HL-60 (cell line): ENCODE results near the gene RDH8.

Experiments
- DNase-seq, 2 experiments: peaks; one replicate each; pipeline ENCODE4 v3.0.0-alpha.2; 2010 to 2020; ENCODE audit warnings: low read depth in 1 of 2, low spot score in 1 of 2
- H3K27ac ChIP-seq: fragments of 250-450 bp; sonication (Bioruptor Pico); replicated peaks from 2 replicates; pipeline ENCODE4 v1.5.1; 2020; ENCODE audit warnings: mild to moderate bottlenecking, moderate library complexity
- H3K27me3 ChIP-seq: fragments of 250-450 bp; sonication (Bioruptor Pico); 2 replicates; pipeline ENCODE4 v1.5.1; 2021; ENCODE audit warnings: mild to moderate bottlenecking, moderate library complexity; ENCODE audit not compliant: insufficient read depth, poor library complexity, severe bottlenecking
- H3K4me3 ChIP-seq: replicated peaks from 2 replicates; pipeline ENCODE4 v1.5.1; 2011; ENCODE audit warnings: mild to moderate bottlenecking, control low read depth, low read length; ENCODE audit not compliant: insufficient read depth
- GABPA ChIP-seq: IDR thresholded peaks from 2 replicates; pipeline ENCODE4 v1.6.1; 2012; ENCODE audit warnings: low read depth
- POLR2AphosphoS5 ChIP-seq: IDR thresholded peaks from 2 replicates; pipeline ENCODE4 v1.6.1; 2012; ENCODE audit warnings: low read depth
- SPI1 ChIP-seq: IDR thresholded peaks from 2 replicates; pipeline ENCODE4 v1.6.1; 2012; ENCODE audit warnings: low read depth, mild to moderate bottlenecking, borderline replicate concordance
- TF ChIP-seq, protein P1 (sequence below): IDR thresholded peaks from one replicate; pipeline ENCODE4 v1.5.1; 2011; ENCODE audit warnings: low read length, control low read depth, inconsistent platforms; ENCODE audit not compliant: insufficient read depth
- TF ChIP-seq, protein P2 (sequence below): IDR thresholded peaks from 2 replicates; pipeline ENCODE4 v1.6.1; 2012; ENCODE audit warnings: low read depth; ENCODE audit not compliant: insufficient replicate concordance

The RDH8 gene

DNA sequence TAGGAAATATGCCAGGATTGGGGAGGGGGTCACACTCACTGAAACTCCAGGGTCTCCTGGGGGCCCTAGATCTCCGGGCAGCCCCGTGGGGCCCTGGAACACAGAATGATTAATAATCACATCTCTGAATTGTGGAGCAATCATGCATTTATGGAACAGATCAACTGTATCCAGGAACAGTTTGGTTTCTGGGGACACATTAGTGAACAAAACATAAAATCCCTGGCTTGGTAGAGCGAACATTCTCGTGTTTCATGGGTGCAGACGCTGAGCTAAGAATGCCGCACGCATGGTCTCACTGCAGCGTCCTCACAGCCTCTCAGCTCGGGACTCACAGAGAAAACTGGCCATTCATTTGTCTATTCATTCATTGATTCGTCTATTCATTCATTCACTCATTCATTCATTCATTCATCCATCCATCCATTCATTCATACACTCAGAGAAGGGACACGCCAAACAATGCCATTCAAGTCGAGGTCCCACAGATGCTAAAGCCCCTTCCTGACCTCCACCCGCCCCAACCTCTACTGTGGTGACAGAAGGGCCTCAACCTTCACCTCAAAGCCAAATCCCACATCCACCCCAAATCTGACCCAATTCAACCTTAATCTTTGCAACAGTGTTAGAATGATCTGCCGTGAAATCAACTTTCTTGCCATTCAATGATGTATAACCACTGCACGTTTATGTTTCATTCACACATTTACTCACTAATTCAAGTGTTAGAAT lies 42.0 kb upstream of the RDH8 start:
- Histone ChIP-seq H3K4me3 (no peak overlapping the region), H3K27me3 (peaks cover 10% of the 10 kb centered on the region), H3K27ac (no peak overlapping the region)
- DNase-seq, result no peak
- TF ChIP-seq SPI1, result no peak
- no peak for TF ChIP-seq GABPA
- no peak for TF ChIP-seq POLR2AphosphoS5
- TF ChIP-seq, protein P1, sequence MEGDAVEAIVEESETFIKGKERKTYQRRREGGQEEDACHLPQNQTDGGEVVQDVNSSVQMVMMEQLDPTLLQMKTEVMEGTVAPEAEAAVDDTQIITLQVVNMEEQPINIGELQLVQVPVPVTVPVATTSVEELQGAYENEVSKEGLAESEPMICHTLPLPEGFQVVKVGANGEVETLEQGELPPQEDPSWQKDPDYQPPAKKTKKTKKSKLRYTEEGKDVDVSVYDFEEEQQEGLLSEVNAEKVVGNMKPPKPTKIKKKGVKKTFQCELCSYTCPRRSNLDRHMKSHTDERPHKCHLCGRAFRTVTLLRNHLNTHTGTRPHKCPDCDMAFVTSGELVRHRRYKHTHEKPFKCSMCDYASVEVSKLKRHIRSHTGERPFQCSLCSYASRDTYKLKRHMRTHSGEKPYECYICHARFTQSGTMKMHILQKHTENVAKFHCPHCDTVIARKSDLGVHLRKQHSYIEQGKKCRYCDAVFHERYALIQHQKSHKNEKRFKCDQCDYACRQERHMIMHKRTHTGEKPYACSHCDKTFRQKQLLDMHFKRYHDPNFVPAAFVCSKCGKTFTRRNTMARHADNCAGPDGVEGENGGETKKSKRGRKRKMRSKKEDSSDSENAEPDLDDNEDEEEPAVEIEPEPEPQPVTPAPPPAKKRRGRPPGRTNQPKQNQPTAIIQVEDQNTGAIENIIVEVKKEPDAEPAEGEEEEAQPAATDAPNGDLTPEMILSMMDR, result no peak
- TF ChIP-seq, protein P2, sequence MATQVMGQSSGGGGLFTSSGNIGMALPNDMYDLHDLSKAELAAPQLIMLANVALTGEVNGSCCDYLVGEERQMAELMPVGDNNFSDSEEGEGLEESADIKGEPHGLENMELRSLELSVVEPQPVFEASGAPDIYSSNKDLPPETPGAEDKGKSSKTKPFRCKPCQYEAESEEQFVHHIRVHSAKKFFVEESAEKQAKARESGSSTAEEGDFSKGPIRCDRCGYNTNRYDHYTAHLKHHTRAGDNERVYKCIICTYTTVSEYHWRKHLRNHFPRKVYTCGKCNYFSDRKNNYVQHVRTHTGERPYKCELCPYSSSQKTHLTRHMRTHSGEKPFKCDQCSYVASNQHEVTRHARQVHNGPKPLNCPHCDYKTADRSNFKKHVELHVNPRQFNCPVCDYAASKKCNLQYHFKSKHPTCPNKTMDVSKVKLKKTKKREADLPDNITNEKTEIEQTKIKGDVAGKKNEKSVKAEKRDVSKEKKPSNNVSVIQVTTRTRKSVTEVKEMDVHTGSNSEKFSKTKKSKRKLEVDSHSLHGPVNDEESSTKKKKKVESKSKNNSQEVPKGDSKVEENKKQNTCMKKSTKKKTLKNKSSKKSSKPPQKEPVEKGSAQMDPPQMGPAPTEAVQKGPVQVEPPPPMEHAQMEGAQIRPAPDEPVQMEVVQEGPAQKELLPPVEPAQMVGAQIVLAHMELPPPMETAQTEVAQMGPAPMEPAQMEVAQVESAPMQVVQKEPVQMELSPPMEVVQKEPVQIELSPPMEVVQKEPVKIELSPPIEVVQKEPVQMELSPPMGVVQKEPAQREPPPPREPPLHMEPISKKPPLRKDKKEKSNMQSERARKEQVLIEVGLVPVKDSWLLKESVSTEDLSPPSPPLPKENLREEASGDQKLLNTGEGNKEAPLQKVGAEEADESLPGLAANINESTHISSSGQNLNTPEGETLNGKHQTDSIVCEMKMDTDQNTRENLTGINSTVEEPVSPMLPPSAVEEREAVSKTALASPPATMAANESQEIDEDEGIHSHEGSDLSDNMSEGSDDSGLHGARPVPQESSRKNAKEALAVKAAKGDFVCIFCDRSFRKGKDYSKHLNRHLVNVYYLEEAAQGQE, result no peak

DNA sequence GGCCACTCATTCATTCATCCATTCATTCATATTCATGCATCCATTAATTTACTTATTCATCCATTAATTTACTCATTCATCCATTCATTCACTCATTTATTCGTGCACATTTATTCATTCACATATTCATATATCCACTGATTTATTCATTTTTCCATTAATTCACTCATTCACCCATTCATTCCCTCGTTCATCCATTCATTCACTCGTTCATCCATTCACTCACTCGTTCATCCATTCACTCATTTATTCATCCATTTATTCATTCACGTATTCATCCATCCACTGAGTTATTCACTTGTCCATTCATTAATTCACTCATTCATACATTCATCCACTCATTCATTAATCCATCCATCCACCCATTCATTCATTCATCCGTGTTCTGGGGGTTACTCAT lies 41.2 kb upstream of the RDH8 start:
- H3K27me3 ChIP-seq, result peaks cover 4% of the 10 kb centered on the region
- TF ChIP-seq, protein P2, result no peak
- no peak for TF ChIP-seq SPI1
- TF ChIP-seq, protein P1, result no peak
- no peak for TF ChIP-seq POLR2AphosphoS5
- TF ChIP-seq GABPA, result no peak
- H3K27ac ChIP-seq, result no peak overlapping the region
- DNase-seq, result no peak
- no peak overlapping the region for H3K4me3 ChIP-seq

DNA sequence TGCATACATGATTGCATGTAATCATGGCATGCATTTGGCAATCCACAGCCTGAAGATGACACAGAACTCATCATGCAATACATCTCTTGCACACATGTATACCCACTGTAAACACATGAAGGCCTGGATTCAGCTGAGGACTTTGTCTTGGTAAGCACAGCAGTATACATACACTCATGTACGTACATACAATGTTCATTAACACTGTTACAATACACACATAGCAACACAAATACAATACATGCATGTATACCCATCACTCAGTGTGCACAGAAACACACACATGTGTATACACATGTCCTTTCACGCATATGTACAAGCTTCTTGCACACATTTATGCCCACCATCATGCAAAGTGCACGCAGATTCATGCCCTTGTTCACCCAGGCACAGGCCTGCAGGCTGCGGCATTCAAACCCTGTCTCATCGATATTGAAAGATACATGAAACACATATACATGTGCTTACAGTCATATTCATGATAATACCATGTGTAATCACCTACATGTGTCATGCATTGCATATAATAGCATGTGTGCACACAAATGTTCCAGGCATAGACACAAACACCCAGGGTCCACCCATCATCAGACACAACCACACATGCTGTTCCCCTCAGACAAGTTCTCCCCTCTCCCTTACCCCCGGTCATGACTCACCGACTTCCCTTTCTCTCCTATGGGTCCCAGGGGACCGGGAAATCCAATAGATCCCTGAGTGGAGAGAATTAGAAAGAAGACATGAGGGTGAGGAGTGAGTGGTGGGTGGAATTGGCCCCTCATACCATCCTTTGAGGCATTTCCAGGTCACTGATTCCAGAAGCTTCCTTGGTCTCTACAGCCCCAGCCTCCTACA lies 31.6 kb upstream of the RDH8 start:
- TF ChIP-seq POLR2AphosphoS5 (no peak), SPI1 (no peak), GABPA (no peak)
- TF ChIP-seq, protein P2, result no peak
- TF ChIP-seq, protein P1, result no peak
- no peak overlapping the region for H3K4me3 ChIP-seq
- H3K27ac ChIP-seq, result no peak overlapping the region
- no peak for DNase-seq
- no peaks in the 10 kb centered on the region for H3K27me3 ChIP-seq
